Measurements from ENCODE around the gene FCER2.
A peak's percentile ranks its signal among the peaks of the same experiment; 100 is the strongest.

The FCER2 gene

DNA sequence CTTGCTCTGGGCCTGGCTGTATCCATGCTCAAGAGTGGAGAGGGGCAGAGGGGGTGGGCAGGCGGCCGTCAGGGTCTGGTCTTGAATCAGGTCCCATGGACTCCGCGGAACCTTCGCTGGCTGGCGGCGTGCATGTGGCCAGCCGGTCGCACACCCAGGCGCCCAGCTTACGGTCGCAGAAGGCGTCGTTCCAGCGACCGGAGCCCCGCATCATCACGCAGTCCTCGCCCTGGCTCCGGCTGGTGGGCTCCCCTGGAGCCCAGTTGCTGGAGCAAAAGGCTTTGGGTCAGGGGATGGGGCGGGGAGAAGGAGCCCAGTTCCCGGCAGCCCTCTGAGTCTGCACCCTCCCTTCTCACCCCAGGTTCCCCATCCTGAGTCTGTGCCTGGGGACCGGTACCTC lies 12.8 kb downstream of the FCER2 start:
- Histone ChIP-seq H3K36me3 (peaks cover 16% of the 10 kb centered on the region), H3K4me1 (ENCODE audit: control insufficient read depth in 1 of 2, insufficient read depth in 1 of 2, low read depth in 1 of 2, low read length in 1 of 2) (peaks cover 0 to 4% of the 10 kb centered on the region in 2 experiments), H3K4me3 (ENCODE audit: low read depth in 1 of 2, low read length in 1 of 2) (peak overlapping the region; percentile 36 to 41), H3K27me3 (peaks cover 5% of the 10 kb centered on the region), H3K9me3 (no peaks in the 10 kb centered on the region), H3K27ac (no peak overlapping the region)
- no peak for TF ChIP-seq CTCF (IDR thresholded peaks at IDR 0.05)

- no peak for TF ChIP-seq CTCF (IDR thresholded peaks at IDR 0.05)
- no peaks in the 10 kb centered on the region for H3K9me3 ChIP-seq
- H3K36me3 ChIP-seq: peaks cover 36% of the 10 kb centered on the region
- peaks cover 5% of the 10 kb centered on the region for H3K27me3 ChIP-seq
- peak overlapping the region; percentile 16 for H3K27ac ChIP-seq
- H3K4me1 ChIP-seq (ENCODE audit: control insufficient read depth in 1 of 2, insufficient read depth in 1 of 2, low read depth in 1 of 2, low read length in 1 of 2): peaks cover 5 to 11% of the 10 kb centered on the region in 2 experiments
- no peak overlapping the region for H3K4me3 ChIP-seq (ENCODE audit: low read depth in 1 of 2, low read length in 1 of 2)
Observed at GRCh38 chr19:7687177-7687576, 14.8 kb downstream of the FCER2 start.

DNA sequence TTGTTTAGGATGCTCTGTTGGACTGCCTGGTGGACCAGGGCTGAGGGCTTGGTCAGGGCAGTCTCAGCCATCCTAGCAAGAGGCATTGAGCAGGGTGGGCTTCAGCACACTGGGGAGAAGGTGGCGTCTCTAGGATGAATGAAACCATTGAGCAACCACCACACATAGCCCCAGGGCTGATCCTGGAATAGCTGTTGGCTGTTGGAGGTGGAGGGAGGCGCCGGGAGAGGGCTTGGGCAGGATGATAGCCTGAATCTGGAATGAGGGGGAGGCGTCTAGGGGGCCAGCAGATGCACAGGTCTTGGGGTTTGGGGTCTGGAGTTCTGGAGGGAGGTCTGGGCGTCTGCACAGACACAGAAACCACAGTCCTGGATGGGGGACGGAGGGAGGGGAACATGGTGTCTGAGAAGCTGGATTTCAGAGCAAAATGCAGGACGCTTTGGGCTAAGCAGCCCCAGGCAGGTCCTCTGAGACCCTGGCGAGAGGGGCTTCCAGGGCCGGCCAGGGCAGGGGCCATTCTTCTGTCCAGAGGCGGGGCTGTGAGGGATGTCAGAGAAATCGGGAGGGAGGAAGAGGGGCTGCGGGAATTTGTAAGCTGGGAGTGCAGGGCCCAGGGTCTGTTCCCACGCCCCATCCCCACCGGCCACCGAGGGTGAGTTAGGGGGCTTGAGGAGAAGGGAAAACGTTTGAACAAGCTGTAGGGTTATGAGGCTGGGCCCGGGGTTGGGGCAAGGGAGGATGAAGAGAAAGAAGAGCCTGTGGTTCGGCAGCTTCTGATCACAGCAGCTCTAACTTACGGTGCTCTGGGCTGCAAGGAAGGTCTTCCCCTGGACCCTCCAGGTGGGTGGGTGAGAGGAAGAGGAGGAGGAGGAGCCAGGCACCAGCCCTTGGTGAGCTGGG lies 16.1 kb downstream of the FCER2 start:
- TF ChIP-seq CTCF (IDR thresholded peaks at IDR 0.05): no peak
- no peak overlapping the region for H3K4me3 ChIP-seq (ENCODE audit: low read depth in 1 of 2, low read length in 1 of 2)

GRCh38 chr19:7682175-7682855 lies 19.6 kb downstream of the FCER2 start:
- peak overlapping the region; percentile 97 to 100 for H3K4me3 ChIP-seq (ENCODE audit: low read depth in 1 of 2, low read length in 1 of 2)
- peaks cover 41% of the 10 kb centered on the region for H3K36me3 ChIP-seq
- H3K4me1 ChIP-seq (ENCODE audit: control insufficient read depth in 1 of 2, insufficient read depth in 1 of 2, low read depth in 1 of 2, low read length in 1 of 2): peaks cover 48 to 49% of the 10 kb centered on the region in 2 experiments
- H3K27me3 ChIP-seq: no peaks in the 10 kb centered on the region
- peak overlapping the region; percentile 96 for H3K27ac ChIP-seq
- no peak for TF ChIP-seq CTCF (IDR thresholded peaks at IDR 0.05)
- H3K9me3 ChIP-seq: no peaks in the 10 kb centered on the region

More for the DNA sequence above, 16.1 kb downstream of the FCER2 start:
- Histone ChIP-seq H3K27me3 (peaks cover 5% of the 10 kb centered on the region), H3K4me1 (ENCODE audit: control insufficient read depth in 1 of 2, insufficient read depth in 1 of 2, low read depth in 1 of 2, low read length in 1 of 2) (peaks cover 15 to 20% of the 10 kb centered on the region in 2 experiments), H3K9me3 (no peaks in the 10 kb centered on the region), H3K27ac (peak overlapping the region; percentile 47), H3K36me3 (peaks cover 37% of the 10 kb centered on the region)

DNA sequence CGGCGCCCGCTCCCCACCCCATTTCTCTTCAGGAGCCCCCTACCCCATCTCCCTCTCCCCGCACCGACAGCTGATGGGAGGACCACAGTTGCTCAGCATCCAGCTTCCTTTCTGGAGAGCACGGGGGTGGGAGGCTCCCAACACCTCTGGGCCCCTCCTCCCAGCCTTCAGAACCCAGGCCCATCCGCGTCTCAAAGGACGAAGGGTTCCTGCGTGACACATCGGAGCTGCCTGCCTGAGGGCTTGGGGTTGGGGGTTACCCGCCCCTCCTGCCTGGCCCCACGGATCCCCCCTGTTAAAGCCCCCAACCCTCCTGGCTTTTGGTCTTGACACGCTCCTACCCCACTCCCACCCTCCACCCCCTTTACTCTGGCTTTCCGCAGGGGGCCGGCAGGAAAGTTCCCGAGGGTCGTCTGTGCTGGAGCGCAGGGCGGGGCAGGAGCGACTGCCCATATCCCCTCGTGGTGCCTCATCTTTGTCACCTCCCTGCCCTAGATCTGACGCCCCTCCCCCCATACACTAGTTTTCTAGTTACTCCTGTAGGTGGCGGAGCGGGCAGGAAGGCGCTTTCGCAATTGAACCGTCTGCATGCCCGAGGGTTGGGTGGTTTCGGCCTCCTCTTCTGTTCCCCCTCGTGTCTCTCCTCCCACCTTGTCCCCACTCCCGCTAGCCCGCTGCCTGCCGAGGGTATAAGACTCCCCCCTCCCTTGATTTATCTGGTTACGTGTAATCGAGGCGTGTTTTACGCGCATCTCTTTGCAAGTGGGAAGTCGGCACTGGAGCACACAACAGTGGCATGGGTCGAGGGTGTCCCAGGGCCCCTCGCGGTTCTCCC lies 20.4 kb downstream of the FCER2 start:
- peak overlapping the region; percentile 97 to 100 for H3K4me3 ChIP-seq (ENCODE audit: low read depth in 1 of 2, low read length in 1 of 2)
- H3K27ac ChIP-seq: peak overlapping the region; percentile 96
- peaks cover 55 to 57% of the 10 kb centered on the region in 2 experiments for H3K4me1 ChIP-seq (ENCODE audit: control insufficient read depth in 1 of 2, insufficient read depth in 1 of 2, low read depth in 1 of 2, low read length in 1 of 2)
- H3K27me3 ChIP-seq: no peaks in the 10 kb centered on the region
- H3K9me3 ChIP-seq: no peaks in the 10 kb centered on the region
- peaks cover 41% of the 10 kb centered on the region for H3K36me3 ChIP-seq
- peak; percentile 79 for TF ChIP-seq CTCF (IDR thresholded peaks at IDR 0.05)
